Gastroesophageal sphincter (tissue), 4 donors: Measurements from ENCODE around the gene TNNT3. TPM values are rescaled to one million over a fixed set of nuclear protein-coding genes. Genes with fewer than 3 reads are reported as not detected.
"Not testable (repeated sequence)": the region's sequence is repeated elsewhere in the genome, so short reads cannot be mapped to it uniquely, and the experiment has no call there.

Experiments used
- ATAC-seq: fragments of 150-250 bp; one replicate; pipeline ENCODE4 v1.9.1; 2016; ENCODE audit warnings: mild to moderate bottlenecking, moderate library complexity
- H3K27ac ChIP-seq, 4 donors: fragments of 200-600 bp; sonication (generic) in 3 of 4; 1 replicate in 3 of 4; 2 replicates in 1 of 4; pipeline ENCODE4 v1.5.1; 2016 to 2019
- H3K27me3 ChIP-seq: fragments of 200-600 bp; sonication (generic); one replicate; pipeline ENCODE4 v1.5.1; 2019
- H3K36me3 ChIP-seq, 2 donors: fragments of 200-600 bp; sonication (generic); one replicate each; pipeline ENCODE4 v1.5.1; 2019; ENCODE audit warnings: control low read depth in 1 of 2
- H3K4me1 ChIP-seq, 3 donors: fragments of 200-600 bp; sonication (generic); 1 replicate in 2 of 3; 2 replicates in 1 of 3; pipeline ENCODE4 v1.5.1; 2016 to 2019; ENCODE audit warnings: control low read depth in 2 of 3
- H3K4me3 ChIP-seq, 2 donors: fragments of 200-600 bp; sonication (generic); one replicate each; pipeline ENCODE4 v1.5.1; 2019; ENCODE audit warnings: mild to moderate bottlenecking in 1 of 2, moderate library complexity in 1 of 2
- H3K9me3 ChIP-seq, 3 donors: fragments of 200-600 bp; sonication (generic); one replicate each; pipeline ENCODE4 v1.5.1; 2017 to 2019; ENCODE audit warnings: control low read depth in 2 of 3
- EP300 ChIP-seq: sonication (generic); formaldehyde crosslinking; IDR thresholded peaks from one replicate; pipeline ENCODE4 v1.6.1; 2017; ENCODE audit warnings: antibody characterized with exemption, mild to moderate bottlenecking
- POLR2A ChIP-seq, 2 donors: fragments of 450-650 bp; IDR thresholded peaks; one replicate each; pipeline ENCODE4 v1.6.1; 2017; ENCODE audit warnings: antibody characterized with exemption in 2 of 2, mild to moderate bottlenecking in 2 of 2, moderate library complexity in 1 of 2
- POLR2AphosphoS5 ChIP-seq: sonication (generic); formaldehyde crosslinking; IDR thresholded peaks from one replicate; pipeline ENCODE4 v1.6.1; 2017; ENCODE audit warnings: antibody characterized with exemption
- WGBS, 2 donors: methylation state at CpG; one replicate each; pipeline ENCODE4 v1.1.5; 2018; ENCODE audit warnings: low coverage in 1 of 2; 5-methylcytosine and 5-hydroxymethylcytosine counted together
- total RNA-seq, 4 donors: library from RNA; depleted of rRNA; stranded (reverse); fragments of >200 nt; gene quantifications; one replicate each; pipeline ENCODE4 v1.1.0, GENCODE V29; 2016
- TF ChIP-seq, protein P1 (sequence below), 4 experiments: fragments of 200-600 bp in 2 of 4; fragments of 450-650 bp in 2 of 4; sonication (generic) in 1 of 4; IDR thresholded peaks; one replicate each; pipeline ENCODE4 v1.5.1; 2017 to 2019; ENCODE audit warnings: antibody characterized with exemption in 4 of 4, mild to moderate bottlenecking in 2 of 4, moderate library complexity in 2 of 4

Gene TNNT3
- total RNA-seq, 4 donors from 2014 or later: 1.7 to 4.3 (median 2.5) TPM

DNA sequence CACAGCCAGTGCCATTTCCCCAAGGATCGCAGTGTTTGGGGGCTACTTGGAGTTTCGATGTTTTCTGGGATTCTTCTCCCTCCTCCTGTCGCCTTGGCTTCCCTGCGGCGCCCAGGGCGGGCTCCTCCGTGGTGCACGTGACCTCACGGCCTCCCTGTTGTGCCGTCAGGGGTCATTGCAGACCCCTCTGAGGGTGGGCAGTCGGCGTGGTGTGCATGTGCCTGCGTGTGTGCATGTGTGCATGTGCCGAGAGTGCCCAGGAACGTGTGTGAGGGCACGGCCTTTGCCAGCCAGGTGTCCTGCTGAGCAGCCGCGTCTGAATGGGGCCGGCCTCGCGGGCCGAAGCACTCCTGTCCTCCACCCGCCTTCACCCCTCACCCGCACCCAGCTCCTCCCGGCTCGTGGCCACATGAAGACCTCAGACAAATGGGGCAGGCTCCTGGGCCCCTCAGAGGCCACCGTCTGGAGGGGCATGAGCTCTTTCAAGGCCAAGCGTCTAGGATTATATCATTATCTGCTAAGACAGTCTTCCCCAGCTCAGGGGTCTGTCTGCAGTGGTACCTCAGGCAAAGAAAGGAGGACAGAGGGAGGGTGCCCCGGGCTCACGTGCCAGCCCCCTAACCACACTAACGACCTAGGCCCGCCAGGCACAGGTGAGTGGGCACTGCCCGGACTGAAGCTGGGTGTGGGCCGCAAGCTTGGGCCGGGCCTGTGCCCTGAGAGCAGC is 18.3 kb downstream of the TNNT3 start:
- Histone ChIP-seq H3K36me3 (no peaks in the 10 kb centered on the region), H3K9me3 (no peaks in the 10 kb centered on the region), H3K27ac (no peak overlapping the region), H3K4me3 (no peak overlapping the region), H3K4me1 (peaks cover 0 to 11% (median 5%) of the 10 kb centered on the region in 3 donors), H3K27me3 (peaks cover 20% of the 10 kb centered on the region)
- no peak for ATAC-seq
- TF ChIP-seq POLR2AphosphoS5 (no peak), EP300 (no peak), POLR2A (IDR thresholded peaks at IDR 0.05) (no peak)
- TF ChIP-seq, protein P1, sequence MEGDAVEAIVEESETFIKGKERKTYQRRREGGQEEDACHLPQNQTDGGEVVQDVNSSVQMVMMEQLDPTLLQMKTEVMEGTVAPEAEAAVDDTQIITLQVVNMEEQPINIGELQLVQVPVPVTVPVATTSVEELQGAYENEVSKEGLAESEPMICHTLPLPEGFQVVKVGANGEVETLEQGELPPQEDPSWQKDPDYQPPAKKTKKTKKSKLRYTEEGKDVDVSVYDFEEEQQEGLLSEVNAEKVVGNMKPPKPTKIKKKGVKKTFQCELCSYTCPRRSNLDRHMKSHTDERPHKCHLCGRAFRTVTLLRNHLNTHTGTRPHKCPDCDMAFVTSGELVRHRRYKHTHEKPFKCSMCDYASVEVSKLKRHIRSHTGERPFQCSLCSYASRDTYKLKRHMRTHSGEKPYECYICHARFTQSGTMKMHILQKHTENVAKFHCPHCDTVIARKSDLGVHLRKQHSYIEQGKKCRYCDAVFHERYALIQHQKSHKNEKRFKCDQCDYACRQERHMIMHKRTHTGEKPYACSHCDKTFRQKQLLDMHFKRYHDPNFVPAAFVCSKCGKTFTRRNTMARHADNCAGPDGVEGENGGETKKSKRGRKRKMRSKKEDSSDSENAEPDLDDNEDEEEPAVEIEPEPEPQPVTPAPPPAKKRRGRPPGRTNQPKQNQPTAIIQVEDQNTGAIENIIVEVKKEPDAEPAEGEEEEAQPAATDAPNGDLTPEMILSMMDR (IDR thresholded peaks at IDR 0.05): no peak
- 100% methylated on average over 4 of the region's 35 CpGs; no CpG with 5 or more reads in 1 of the 2 donors for WGBS, 2 donors

DNA sequence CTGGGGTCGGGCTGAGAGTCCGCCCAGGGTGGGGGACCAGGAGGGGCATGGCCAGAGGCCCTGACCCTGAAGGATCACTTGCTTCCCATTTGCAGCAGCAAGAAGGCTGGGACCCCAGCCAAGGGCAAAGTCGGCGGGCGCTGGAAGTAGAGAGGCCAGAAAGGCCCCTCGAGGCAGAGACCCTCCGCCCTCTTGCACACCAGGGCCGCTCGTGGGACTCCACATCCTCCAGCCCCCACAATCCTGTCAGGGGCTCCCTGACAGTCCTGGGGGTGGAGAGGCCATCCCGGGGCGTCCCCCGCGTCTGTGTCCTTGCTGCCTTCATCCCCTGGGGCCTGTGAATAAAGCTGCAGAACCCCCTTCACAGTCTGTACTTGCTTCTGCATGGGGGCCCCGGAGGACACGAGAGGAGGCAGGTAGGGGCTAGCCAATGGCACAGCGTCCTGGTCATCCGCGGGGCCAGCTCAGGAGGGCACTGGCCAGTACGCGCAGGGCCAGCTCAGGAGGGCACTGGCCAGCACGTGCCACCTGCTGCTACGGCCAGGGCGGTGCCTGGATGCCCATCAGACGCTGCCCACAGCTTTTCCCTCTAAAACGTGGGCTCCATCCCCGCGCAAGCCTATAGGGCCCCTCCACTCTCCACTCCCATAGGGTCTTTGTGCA is 19.0 kb downstream of the TNNT3 start:
- H3K4me1 ChIP-seq: peaks cover 0 to 11% (median 5%) of the 10 kb centered on the region in 3 donors
- no peak for TF ChIP-seq POLR2AphosphoS5
- TF ChIP-seq EP300: no peak
- TF ChIP-seq POLR2A (IDR thresholded peaks at IDR 0.05): no peak
- no peaks in the 10 kb centered on the region for H3K9me3 ChIP-seq
- H3K27me3 ChIP-seq: peaks cover 20% of the 10 kb centered on the region
- ATAC-seq: no peak
- no peak overlapping the region for H3K4me3 ChIP-seq
- peak overlapping the region in 2 of 4 donors; percentile 24 to 54 for H3K27ac ChIP-seq
- no CpG with 5 or more reads among the region's 27 CpGs for WGBS, 2 donors
- no peaks in the 10 kb centered on the region for H3K36me3 ChIP-seq

DNA sequence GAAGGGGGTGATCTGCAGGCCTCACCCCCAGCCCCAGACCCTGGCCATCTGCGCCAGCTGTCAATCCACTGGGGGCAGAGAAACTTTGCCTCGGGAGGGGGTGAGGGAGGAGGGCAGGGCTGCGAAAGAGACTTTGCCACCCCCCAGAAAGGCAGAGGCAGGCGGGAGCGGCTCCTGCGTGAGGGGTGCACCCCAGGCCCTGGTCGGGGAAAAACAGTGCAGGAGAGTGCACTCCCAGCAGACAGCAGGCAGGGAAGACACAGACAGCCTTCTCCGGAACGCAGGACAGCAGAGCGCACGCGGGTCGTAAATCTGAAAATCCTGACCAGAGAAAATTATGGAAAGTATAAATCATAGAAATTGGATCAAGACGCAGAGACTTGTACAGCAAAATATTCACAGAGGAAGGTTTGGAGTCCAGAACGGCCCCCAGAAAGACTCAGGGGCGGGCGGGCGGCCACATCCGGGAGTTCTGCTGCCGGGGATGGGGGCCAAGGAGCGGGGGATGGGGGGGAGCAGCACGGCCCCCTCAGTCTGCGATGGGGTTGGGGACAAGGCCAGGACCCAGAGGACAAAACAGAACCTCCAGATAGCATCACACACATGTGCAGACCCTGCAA is 19.6 kb downstream of the TNNT3 start:
- Histone ChIP-seq H3K27ac (peak overlapping the region in 2 of 4 donors; percentile 24 to 54), H3K36me3 (no peaks in the 10 kb centered on the region), H3K27me3 (peaks cover 20% of the 10 kb centered on the region), H3K4me1 (peaks cover 0 to 11% (median 5%) of the 10 kb centered on the region in 3 donors), H3K4me3 (no peak overlapping the region), H3K9me3 (no peaks in the 10 kb centered on the region)
- TF ChIP-seq EP300 (no peak), POLR2A (IDR thresholded peaks at IDR 0.05) (no peak), POLR2AphosphoS5 (no peak)
- TF ChIP-seq, protein P1 (IDR thresholded peaks at IDR 0.05): no peak
- no peak for ATAC-seq
- 2 to 12% methylated on average over 13 to 14 of the region's 23 CpGs for WGBS, 2 donors

DNA sequence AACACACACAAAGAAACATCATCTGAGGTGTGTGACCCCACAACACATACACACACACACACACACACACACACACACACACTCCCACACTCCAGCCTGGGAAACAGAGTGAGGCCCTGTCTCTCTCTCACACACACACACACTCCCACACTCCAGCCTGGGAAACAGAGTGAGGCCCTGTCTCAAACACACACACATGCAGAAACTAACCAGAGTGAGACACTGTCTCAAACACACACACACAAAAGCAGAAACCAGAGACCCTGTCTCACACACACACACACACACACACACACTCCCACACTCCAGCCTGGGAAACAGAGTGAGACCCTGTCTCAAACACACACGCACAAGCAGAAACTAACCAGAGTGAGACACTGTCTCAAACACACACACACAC is 20.3 kb downstream of the TNNT3 start:
- Histone ChIP-seq H3K4me1 (peaks cover 0 to 11% (median 5%) of the 10 kb centered on the region in 3 donors), H3K27me3 (peaks cover 20% of the 10 kb centered on the region)
- H3K4me3 ChIP-seq, H3K36me3 ChIP-seq, ATAC-seq, H3K27ac ChIP-seq, H3K9me3 ChIP-seq: not testable (repeated sequence)
- WGBS, 2 donors: 80% methylated on average over 1 of the region's 1 CpG; no CpG with 5 or more reads in 1 of the 2 donors

DNA sequence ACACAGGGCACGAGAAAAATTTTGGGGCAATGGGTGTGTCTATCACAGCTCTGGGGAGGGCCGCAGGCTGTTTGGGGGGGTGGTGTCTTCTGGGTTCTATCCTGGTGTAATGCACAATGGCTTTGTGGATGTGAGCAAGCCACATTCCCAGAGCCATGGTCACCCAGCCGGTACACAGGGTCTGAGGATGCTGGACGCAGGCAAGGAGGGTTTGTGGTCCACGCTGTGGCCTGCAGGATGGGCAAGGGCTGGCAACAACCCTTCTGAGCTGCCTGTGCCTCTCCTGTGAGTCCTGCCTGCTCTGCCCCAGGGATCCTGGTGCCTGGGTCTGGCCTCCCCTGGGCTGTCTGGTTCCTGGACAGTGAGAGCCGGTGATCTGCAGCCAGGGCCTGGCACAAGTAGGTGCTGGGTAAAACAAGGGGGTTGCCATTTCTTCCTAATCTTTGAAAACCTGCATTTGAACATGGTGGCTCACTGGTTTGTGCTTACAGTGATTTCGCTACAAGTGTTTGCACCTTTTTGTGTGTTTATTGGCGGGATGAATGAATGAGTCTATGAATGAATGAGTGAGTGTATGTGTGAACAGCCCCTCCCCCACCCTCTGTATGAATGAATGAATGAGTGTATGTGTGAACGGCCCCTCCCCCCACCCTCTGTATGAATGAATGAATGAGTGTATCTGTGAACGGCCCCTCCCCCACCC is 23.2 kb downstream of the TNNT3 start:
- Histone ChIP-seq H3K9me3 (no peaks in the 10 kb centered on the region), H3K27me3 (peaks cover 17% of the 10 kb centered on the region), H3K4me3 (no peak overlapping the region), H3K4me1 (peaks cover 0 to 11% (median 5%) of the 10 kb centered on the region in 3 donors), H3K36me3 (no peaks in the 10 kb centered on the region), H3K27ac (no peak overlapping the region)
- TF ChIP-seq POLR2AphosphoS5: no peak
- TF ChIP-seq, protein P1 (IDR thresholded peaks at IDR 0.05): no peak
- no peak for TF ChIP-seq POLR2A (IDR thresholded peaks at IDR 0.05)
- no peak for TF ChIP-seq EP300
- no peak for ATAC-seq
- 72 to 92% methylated on average over 3 to 4 of the region's 10 CpGs for WGBS, 2 donors
